DOHH2 (cell line): ENCODE data around the gene NSMCE1.
A peak's percentile ranks its signal among the peaks of the same experiment; 100 is the strongest.

Experiments used
- H3F3A ChIP-seq: fragments of 200-600 bp; sonication (generic), shearing (Covaris generic); 2 replicates; pipeline ENCODE4 v1.6.0; 2016; ENCODE audit warnings: antibody characterized with exemption, mild to moderate bottlenecking; ENCODE audit not compliant: control insufficient read depth, insufficient read depth
- H3K27ac ChIP-seq: fragments of 200-600 bp; sonication (generic); 2 replicates; pipeline ENCODE4 v1.5.1; 2014; ENCODE audit warnings: low read depth, mild to moderate bottlenecking, low read length, moderate library complexity
- H3K27me3 ChIP-seq: fragments of 200-600 bp; sonication (generic); 2 replicates; pipeline ENCODE4 v1.6.1; 2014; ENCODE audit warnings: mild to moderate bottlenecking, low read length, mixed read lengths; ENCODE audit not compliant: control insufficient read depth
- H3K36me3 ChIP-seq: fragments of 200-600 bp; sonication (generic); 2 replicates; pipeline ENCODE4 v1.6.1; 2014; ENCODE audit warnings: mild to moderate bottlenecking, low read length, moderate library complexity, mixed read lengths; ENCODE audit not compliant: control insufficient read depth
- H3K4me1 ChIP-seq: fragments of 200-600 bp; sonication (generic); 2 replicates; pipeline ENCODE4 v1.6.1; 2014; ENCODE audit warnings: mild to moderate bottlenecking, low read length, mixed read lengths; ENCODE audit not compliant: control insufficient read depth
- H3K4me2 ChIP-seq: fragments of 200-600 bp; sonication (generic); 2 replicates; pipeline ENCODE4 v1.6.0; 2014; ENCODE audit warnings: mild to moderate bottlenecking, low read length, moderate library complexity
- H3K4me3 ChIP-seq: fragments of 200-600 bp; sonication (generic); 2 replicates; pipeline ENCODE4 v1.5.1; 2014; ENCODE audit warnings: mild to moderate bottlenecking, low read length, mixed read lengths
- H3K79me2 ChIP-seq: fragments of 200-600 bp; sonication (generic); 2 replicates; pipeline ENCODE4 v1.6.1; 2014; ENCODE audit warnings: mild to moderate bottlenecking, low read length, mixed read lengths; ENCODE audit not compliant: control insufficient read depth
- H3K9me2 ChIP-seq: fragments of 200-600 bp; sonication (generic); replicated peaks from 2 replicates; pipeline ENCODE4 v1.6.1; 2014; ENCODE audit warnings: mild to moderate bottlenecking, low read length, mixed read lengths; ENCODE audit not compliant: control insufficient read depth
- H3K9me3 ChIP-seq: fragments of 200-600 bp; sonication (generic); 2 replicates; pipeline ENCODE4 v1.6.1; 2014; ENCODE audit warnings: antibody characterized with exemption, low read length, mixed read lengths; ENCODE audit not compliant: control insufficient read depth, insufficient read depth
- H4K20me1 ChIP-seq: fragments of 200-600 bp; sonication (generic); 2 replicates; pipeline ENCODE4 v1.6.0; 2014; ENCODE audit warnings: low read depth, mild to moderate bottlenecking, antibody characterized with exemption, low read length, moderate library complexity; ENCODE audit not compliant: control insufficient read depth, insufficient read depth
- CTCF ChIP-seq: fragments of 200-600 bp; sonication (generic); IDR thresholded peaks from one replicate; pipeline ENCODE4 v1.5.1; 2014; ENCODE audit warnings: antibody characterized with exemption, mild to moderate bottlenecking, low read depth, low read length; ENCODE audit not compliant: poor library complexity, severe bottlenecking
- EZH2phosphoT487 ChIP-seq: fragments of 200-600 bp; sonication (generic); IDR thresholded peaks from 2 replicates; pipeline ENCODE4 v1.6.1; 2017; ENCODE audit warnings: borderline replicate concordance, mild to moderate bottlenecking, antibody characterized with exemption, low read length, moderate library complexity, mixed read lengths

Gene NSMCE1

DNA sequence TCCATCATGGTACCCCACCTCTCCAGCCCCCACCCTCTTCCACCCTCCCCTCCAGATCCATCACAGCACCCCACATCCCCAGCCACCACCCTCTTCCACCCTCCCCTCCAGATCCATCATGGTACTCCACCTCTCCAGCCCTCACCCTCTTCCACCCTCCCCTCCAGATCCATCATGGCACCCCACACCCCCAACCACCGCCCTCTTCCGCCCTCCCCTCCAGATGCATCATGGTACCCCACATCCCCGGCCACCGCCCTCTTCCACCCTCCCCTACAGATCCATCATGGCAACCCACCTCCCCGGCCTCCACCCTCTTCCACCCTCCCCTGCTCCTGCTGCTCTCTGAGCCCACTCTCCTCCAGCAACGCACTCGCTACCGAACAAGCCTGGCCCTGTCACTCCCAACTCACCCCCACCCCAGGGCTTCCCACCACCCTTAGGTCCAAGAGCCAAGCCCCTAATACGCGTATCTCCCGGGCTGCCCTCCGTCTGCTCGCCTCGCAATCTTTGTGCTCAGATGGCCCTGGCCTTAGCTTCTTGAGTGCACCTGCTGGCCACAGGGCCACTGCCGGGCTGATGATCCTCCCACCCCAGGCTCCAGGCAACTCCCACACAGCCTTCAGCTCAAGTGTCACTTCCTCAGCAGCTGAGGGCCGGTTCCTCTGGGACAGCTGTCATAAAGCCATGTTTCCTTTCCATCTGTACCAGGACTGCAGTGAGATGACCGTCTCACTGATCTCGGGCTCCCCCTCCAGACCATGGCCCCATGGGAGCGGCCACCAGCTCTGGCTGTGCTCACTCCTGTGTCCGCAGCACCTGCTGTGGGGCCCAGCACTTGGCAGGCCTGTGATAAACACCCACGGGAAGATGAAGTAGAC is 39.7 kb downstream of the NSMCE1 start:
- Histone ChIP-seq H4K20me1 (no peaks in the 10 kb centered on the region), H3K4me2 (no peak overlapping the region), H3K4me1 (peaks cover 79% of the 10 kb centered on the region), H3K27me3 (no peaks in the 10 kb centered on the region), H3K79me2 (no peaks in the 10 kb centered on the region), H3K9me3 (no peaks in the 10 kb centered on the region), H3K9me2 (no peaks in the 10 kb centered on the region), H3K36me3 (peaks cover 26% of the 10 kb centered on the region), H3K27ac (no peak overlapping the region), H3F3A (peaks cover 7% of the 10 kb centered on the region; the same call in 1 of the 2 replicates), H3K4me3 (no peak overlapping the region)
- TF ChIP-seq CTCF (no peak), EZH2phosphoT487 (no peak)

DNA sequence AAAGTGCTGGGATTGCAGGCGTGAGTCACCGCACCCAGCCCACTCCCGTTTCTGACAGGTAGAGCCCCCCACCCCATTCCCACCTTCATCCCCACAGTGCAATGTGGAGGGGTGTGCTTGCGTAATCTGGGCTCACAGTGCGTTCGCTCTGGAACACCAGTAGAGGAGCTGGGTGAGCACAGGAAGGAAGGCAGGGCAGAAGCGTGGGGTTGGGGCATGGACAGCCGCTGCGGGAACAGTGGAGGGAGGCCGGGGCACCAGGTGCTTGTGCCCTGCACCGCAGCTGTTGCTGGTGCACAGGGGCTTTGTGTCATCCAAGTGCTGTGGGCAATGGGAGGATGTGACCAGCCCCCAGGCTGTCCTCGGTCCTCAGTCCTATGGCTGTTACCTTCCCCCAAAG is 40.5 kb downstream of the NSMCE1 start:
- H3K27ac ChIP-seq = no peak overlapping the region
- H3K4me3 ChIP-seq = no peak overlapping the region
- peaks cover 71% of the 10 kb centered on the region for H3K4me1 ChIP-seq
- H3K9me3 ChIP-seq = no peaks in the 10 kb centered on the region
- peaks cover 2% of the 10 kb centered on the region; the same call in 1 of the 2 replicates for H3F3A ChIP-seq
- no peak overlapping the region for H3K4me2 ChIP-seq
- no peaks in the 10 kb centered on the region for H3K79me2 ChIP-seq
- peaks cover 26% of the 10 kb centered on the region for H3K36me3 ChIP-seq
- TF ChIP-seq EZH2phosphoT487 = no peak
- no peak for TF ChIP-seq CTCF
- H3K9me2 ChIP-seq = no peaks in the 10 kb centered on the region
- no peaks in the 10 kb centered on the region for H3K27me3 ChIP-seq
- no peaks in the 10 kb centered on the region for H4K20me1 ChIP-seq

- no peaks in the 10 kb centered on the region for H3K9me3 ChIP-seq
- TF ChIP-seq EZH2phosphoT487 = no peak
- H3K9me2 ChIP-seq = no peaks in the 10 kb centered on the region
- 0 out of 2 replicates have a peak overlapping the region, but pooled peaks have one; percentile 18 for H3K4me2 ChIP-seq
- no peaks in the 10 kb centered on the region; the same call in 1 of the 2 replicates for H3F3A ChIP-seq
- H3K27me3 ChIP-seq = no peaks in the 10 kb centered on the region
- H3K4me3 ChIP-seq = no peak overlapping the region
- no peaks in the 10 kb centered on the region for H4K20me1 ChIP-seq
- H3K27ac ChIP-seq = no peak overlapping the region
- peaks cover 71% of the 10 kb centered on the region for H3K4me1 ChIP-seq
- H3K36me3 ChIP-seq = peaks cover 19% of the 10 kb centered on the region
- no peaks in the 10 kb centered on the region for H3K79me2 ChIP-seq
These were observed 41.4 kb downstream of the NSMCE1 start for GRCh38 chr16:27226976-27227705.

DNA sequence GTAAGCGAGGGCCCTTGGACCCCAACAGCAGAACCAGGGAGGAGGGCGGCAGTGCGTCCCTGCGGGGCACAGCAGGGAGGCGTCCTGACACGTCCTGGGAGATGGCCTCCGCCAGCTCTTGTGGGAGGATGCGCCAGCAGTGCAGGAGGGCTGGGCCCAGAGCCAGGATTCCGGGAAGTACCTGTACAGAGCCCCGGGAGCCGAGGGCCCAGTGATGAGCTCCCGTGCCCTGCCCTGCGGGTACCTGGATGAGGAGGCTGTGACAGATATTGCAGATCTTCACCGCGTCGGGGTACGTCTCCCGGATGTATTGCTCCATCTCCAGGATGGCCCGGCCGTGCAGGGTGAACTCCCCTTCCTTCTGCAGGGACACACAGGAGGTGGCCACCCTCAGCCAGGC is 42.1 kb downstream of the NSMCE1 start:
- Histone ChIP-seq H4K20me1 (no peaks in the 10 kb centered on the region), H3K4me2 (no peak overlapping the region), H3K4me1 (peaks cover 69% of the 10 kb centered on the region), H3K9me3 (no peaks in the 10 kb centered on the region), H3K79me2 (no peaks in the 10 kb centered on the region), H3F3A (no peaks in the 10 kb centered on the region; the same call in 1 of the 2 replicates), H3K36me3 (peaks cover 19% of the 10 kb centered on the region), H3K27ac (no peak overlapping the region), H3K27me3 (no peaks in the 10 kb centered on the region), H3K4me3 (no peak overlapping the region), H3K9me2 (no peaks in the 10 kb centered on the region)
- no peak for TF ChIP-seq CTCF
- no peak for TF ChIP-seq EZH2phosphoT487
